Measurements from ENCODE around the gene MUC22. TPM values are rescaled to one million over a fixed set of nuclear protein-coding genes. Genes with fewer than 3 reads are reported as not detected.

MUC22 gene
- total RNA-seq, 2 experiments from 2014 or later = not detected

DNA sequence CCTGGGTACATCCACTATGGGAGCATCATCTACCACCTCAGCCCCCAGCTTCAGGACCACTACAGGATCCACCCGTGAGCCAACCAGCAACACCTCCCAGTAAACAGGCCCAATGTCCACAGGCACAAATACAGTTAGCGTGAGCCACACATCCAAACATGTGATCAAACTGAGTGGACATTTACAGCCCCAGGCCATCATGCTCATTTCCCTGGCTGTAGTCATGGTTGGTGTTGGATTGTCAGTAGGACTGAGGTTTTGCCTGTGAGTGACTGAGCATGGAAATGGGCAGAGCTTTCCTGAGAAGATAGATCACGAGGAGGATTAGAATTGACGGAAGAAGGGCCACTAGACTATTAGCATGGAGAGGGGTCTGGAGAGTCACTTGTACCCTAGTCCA lies 37.5 kb upstream of the MUC22 start:
- DNase-seq = no peak
- Mint-ChIP-seq H3K4me1 (ENCODE audit: low read depth) (no peaks in the 10 kb centered on the region), H3K9me3 (no peaks in the 10 kb centered on the region), H3K4me3 (no peak overlapping the region), H3K27ac (no peak overlapping the region), H3K27me3 (peaks cover 25% of the 10 kb centered on the region), H3K36me3 (ENCODE audit: low read depth) (no peaks in the 10 kb centered on the region)
- intact Hi-C loops (cut with DNase I, micrococcal nuclease) = no loop called here
- POLR2A ChIA-PET = no interaction called here
- CTCF ChIA-PET = no interaction called here
- no peaks in the 10 kb centered on the region for H3K27me3 ChIP-seq (ENCODE audit: control insufficient read depth in 1 of 2, insufficient read depth in 2 of 2, low read length in 2 of 2)
- H3K36me3 ChIP-seq (ENCODE audit: insufficient read depth, low read length) = no peaks in the 10 kb centered on the region
- H3K27ac ChIP-seq (ENCODE audit: low read depth in 1 of 2, low read length in 2 of 2) = no peak overlapping the region
- no peak overlapping the region for H3K4me3 ChIP-seq (ENCODE audit: low read length)
- H3K9me3 ChIP-seq (ENCODE audit: control insufficient read depth in 1 of 2, insufficient read depth in 1 of 2, low read length in 2 of 2) = no peaks in the 10 kb centered on the region
- TF ChIP-seq, protein P1, sequence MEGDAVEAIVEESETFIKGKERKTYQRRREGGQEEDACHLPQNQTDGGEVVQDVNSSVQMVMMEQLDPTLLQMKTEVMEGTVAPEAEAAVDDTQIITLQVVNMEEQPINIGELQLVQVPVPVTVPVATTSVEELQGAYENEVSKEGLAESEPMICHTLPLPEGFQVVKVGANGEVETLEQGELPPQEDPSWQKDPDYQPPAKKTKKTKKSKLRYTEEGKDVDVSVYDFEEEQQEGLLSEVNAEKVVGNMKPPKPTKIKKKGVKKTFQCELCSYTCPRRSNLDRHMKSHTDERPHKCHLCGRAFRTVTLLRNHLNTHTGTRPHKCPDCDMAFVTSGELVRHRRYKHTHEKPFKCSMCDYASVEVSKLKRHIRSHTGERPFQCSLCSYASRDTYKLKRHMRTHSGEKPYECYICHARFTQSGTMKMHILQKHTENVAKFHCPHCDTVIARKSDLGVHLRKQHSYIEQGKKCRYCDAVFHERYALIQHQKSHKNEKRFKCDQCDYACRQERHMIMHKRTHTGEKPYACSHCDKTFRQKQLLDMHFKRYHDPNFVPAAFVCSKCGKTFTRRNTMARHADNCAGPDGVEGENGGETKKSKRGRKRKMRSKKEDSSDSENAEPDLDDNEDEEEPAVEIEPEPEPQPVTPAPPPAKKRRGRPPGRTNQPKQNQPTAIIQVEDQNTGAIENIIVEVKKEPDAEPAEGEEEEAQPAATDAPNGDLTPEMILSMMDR (IDR thresholded peaks at IDR 0.05) = no peak
- H3K4me1 ChIP-seq (ENCODE audit: insufficient read depth, low read length) = no peaks in the 10 kb centered on the region
- ATAC-seq (ENCODE audit: poor library complexity) = no peak

DNA sequence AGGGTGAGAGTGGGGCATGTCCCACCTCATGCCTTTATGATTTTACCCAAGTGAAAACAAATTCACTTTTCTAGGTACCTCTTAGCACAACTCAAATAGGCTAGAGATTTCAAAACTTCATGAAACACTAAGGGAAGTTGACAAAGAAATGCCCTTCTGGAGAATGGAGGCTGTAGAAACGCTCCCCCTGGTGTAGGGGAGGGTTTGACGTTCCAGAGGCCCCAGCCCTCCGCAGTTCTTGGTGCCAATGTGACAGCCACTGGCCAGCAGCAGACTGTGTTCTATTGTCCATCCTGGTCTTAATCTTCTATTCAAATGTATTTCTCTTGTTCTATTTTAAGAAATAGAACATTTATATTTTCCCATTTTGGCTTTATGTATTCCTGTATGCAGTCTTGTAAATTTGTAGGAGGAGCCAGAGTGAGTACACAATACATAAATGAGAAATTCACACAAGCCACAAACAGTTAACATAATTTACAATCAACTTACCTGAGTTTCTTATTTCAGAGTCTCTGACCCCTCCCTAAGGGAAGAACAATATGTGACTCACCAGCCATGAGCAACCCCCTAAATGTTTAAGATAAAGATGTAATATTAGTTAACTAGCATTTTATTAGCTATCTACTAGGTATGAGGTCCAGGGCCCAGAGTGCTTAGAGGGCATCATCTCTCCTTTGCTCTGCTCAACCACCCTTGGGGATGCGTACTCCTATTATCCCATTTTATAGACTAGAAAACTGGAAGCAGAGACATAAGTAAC lies 35.6 kb upstream of the MUC22 start:
- Mint-ChIP-seq H3K27me3 (peaks cover 29% of the 10 kb centered on the region), H3K36me3 (ENCODE audit: low read depth) (no peaks in the 10 kb centered on the region), H3K4me1 (ENCODE audit: low read depth) (no peaks in the 10 kb centered on the region), H3K4me3 (no peak overlapping the region), H3K27ac (no peak overlapping the region), H3K9me3 (no peaks in the 10 kb centered on the region)
- no peak for DNase-seq
- intact Hi-C loops (cut with DNase I, micrococcal nuclease) = loop anchor here in 1 of 2 experiments (5.0 kb wide), 1 partner anchor 42 kb away; the partner anchor contains the start of gene SFTA2
- Histone ChIP-seq H3K4me1 (ENCODE audit: insufficient read depth, low read length) (no peaks in the 10 kb centered on the region), H3K9me3 (ENCODE audit: control insufficient read depth in 1 of 2, insufficient read depth in 1 of 2, low read length in 2 of 2) (no peaks in the 10 kb centered on the region), H3K4me3 (ENCODE audit: low read length) (no peak overlapping the region), H3K27me3 (ENCODE audit: control insufficient read depth in 1 of 2, insufficient read depth in 2 of 2, low read length in 2 of 2) (peaks cover 1 to 4% of the 10 kb centered on the region in 2 experiments), H3K27ac (ENCODE audit: low read depth in 1 of 2, low read length in 2 of 2) (no peak overlapping the region), H3K36me3 (ENCODE audit: insufficient read depth, low read length) (no peaks in the 10 kb centered on the region)
- CTCF ChIA-PET = no interaction called here
- TF ChIP-seq, protein P1 (IDR thresholded peaks at IDR 0.05) = no peak
- ATAC-seq (ENCODE audit: poor library complexity) = no peak
- POLR2A ChIA-PET = no interaction called here

DNA sequence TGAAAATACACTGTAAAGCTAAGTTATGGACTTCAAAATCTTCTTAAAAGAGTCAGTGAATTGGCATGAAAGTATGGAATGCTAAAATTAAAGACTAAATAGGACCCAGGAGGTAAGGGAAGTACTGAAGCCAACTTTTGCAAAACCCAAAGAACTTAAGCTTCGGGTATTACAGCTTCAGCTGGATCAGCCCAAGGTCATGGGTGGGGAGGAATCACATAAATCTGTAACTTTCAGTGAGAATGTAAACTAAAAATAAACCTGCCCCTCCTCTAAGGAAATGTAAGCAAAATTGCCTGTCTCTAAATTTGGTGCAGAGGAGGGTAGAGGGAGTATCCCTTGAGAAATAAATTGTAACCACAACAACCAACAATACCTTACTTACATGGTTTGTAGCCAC lies 31.1 kb upstream of the MUC22 start:
- no peaks in the 10 kb centered on the region for H3K36me3 ChIP-seq (ENCODE audit: insufficient read depth, low read length)
- CTCF ChIA-PET = interaction anchor here (0.5 to 1.1 kb wide), 2 partner anchors 21 to 191 kb away, joined by 3 to 5 read pairs; no protein-coding TSS in a partner anchor
- TF ChIP-seq, protein P1 (IDR thresholded peaks at IDR 0.05) = no peak
- Mint-ChIP-seq H3K4me3 (no peak overlapping the region), H3K4me1 (ENCODE audit: low read depth) (no peaks in the 10 kb centered on the region), H3K9me3 (no peaks in the 10 kb centered on the region), H3K27me3 (peaks cover 42% of the 10 kb centered on the region), H3K36me3 (ENCODE audit: low read depth) (no peaks in the 10 kb centered on the region), H3K27ac (no peak overlapping the region)
- H3K4me3 ChIP-seq (ENCODE audit: low read length) = no peak overlapping the region
- DNase-seq (no peak), ATAC-seq (ENCODE audit: poor library complexity) (no peak)
- no peaks in the 10 kb centered on the region for H3K9me3 ChIP-seq (ENCODE audit: control insufficient read depth in 1 of 2, insufficient read depth in 1 of 2, low read length in 2 of 2)
- H3K27ac ChIP-seq (ENCODE audit: low read depth in 1 of 2, low read length in 2 of 2) = no peak overlapping the region
- intact Hi-C loops (cut with DNase I, micrococcal nuclease) = loop anchor here in 1 of 2 experiments (5.0 kb wide), 1 partner anchor 47 kb away; the partner anchor contains the start of gene SFTA2
- POLR2A ChIA-PET = interaction anchor here (1.2 kb wide), 1 partner anchor 23 kb away, joined by 5 read pairs; no protein-coding TSS in a partner anchor
- no peaks in the 10 kb centered on the region for H3K4me1 ChIP-seq (ENCODE audit: insufficient read depth, low read length)
- peaks cover 4 to 6% of the 10 kb centered on the region in 2 experiments for H3K27me3 ChIP-seq (ENCODE audit: control insufficient read depth in 1 of 2, insufficient read depth in 2 of 2, low read length in 2 of 2)
